Measurements from ENCODE around the gene AGRN. TPM values are rescaled to one million over a fixed set of nuclear protein-coding genes. Genes with fewer than 3 reads are reported as not detected.

AGRN gene
- polyA plus RNA-seq (2011; rRNA removed) (32.7 and 41.2 TPM in 2 replicates), polyA minus RNA-seq (2011; rRNA and poly(A)+ RNA removed) (20.4 and 22.9 TPM in 2 replicates)

DNA sequence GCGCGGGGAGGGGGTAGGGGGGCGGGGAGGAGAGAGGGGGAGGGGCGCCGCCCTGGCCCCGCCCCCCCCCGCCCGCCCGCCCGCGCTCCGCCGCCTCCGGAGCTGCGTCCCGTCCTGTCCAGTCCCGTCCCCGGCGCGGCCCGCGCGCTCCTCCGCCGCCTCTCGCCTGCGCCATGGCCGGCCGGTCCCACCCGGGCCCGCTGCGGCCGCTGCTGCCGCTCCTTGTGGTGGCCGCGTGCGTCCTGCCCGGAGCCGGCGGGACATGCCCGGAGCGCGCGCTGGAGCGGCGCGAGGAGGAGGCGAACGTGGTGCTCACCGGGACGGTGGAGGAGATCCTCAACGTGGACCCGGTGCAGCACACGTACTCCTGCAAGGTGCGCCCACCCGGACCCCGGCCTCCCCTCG, at the start of gene AGRN:
Gene AGRN (plus strand): TSS at position 121 of the 405 bp plus-strand sequence. CDS start 53 bp downstream, at position 174.
- no peak for DNase-seq (ENCODE audit: low read depth)
- peaks cover 14% of the 10 kb centered on the region for H3K36me3 ChIP-seq (ENCODE audit: control insufficient read depth, insufficient read depth, low read length)
- no peaks in the 10 kb centered on the region for H3K27me3 ChIP-seq (ENCODE audit: control insufficient read depth, insufficient read depth, low read length)
- H3K4me3 ChIP-seq (ENCODE audit: low read depth, low read length): peak within 1 kb of the TSS; percentile 78
- CTCF ChIA-PET: interaction anchor here (0.8 to 1.4 kb wide), 6 partner anchors 18 to 52 kb away, joined by 3 to 4 read pairs (median 3); no protein-coding TSS in a partner anchor
- POLR2A ChIA-PET: interaction anchor here (0.6 kb wide), 1 partner anchor 20 kb away, joined by 5 read pairs; no protein-coding TSS in a partner anchor
- TF ChIP-seq, protein P1, sequence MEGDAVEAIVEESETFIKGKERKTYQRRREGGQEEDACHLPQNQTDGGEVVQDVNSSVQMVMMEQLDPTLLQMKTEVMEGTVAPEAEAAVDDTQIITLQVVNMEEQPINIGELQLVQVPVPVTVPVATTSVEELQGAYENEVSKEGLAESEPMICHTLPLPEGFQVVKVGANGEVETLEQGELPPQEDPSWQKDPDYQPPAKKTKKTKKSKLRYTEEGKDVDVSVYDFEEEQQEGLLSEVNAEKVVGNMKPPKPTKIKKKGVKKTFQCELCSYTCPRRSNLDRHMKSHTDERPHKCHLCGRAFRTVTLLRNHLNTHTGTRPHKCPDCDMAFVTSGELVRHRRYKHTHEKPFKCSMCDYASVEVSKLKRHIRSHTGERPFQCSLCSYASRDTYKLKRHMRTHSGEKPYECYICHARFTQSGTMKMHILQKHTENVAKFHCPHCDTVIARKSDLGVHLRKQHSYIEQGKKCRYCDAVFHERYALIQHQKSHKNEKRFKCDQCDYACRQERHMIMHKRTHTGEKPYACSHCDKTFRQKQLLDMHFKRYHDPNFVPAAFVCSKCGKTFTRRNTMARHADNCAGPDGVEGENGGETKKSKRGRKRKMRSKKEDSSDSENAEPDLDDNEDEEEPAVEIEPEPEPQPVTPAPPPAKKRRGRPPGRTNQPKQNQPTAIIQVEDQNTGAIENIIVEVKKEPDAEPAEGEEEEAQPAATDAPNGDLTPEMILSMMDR (IDR thresholded peaks at IDR 0.05; ENCODE audit: insufficient read depth, low read depth, low read length): no peak

DNA sequence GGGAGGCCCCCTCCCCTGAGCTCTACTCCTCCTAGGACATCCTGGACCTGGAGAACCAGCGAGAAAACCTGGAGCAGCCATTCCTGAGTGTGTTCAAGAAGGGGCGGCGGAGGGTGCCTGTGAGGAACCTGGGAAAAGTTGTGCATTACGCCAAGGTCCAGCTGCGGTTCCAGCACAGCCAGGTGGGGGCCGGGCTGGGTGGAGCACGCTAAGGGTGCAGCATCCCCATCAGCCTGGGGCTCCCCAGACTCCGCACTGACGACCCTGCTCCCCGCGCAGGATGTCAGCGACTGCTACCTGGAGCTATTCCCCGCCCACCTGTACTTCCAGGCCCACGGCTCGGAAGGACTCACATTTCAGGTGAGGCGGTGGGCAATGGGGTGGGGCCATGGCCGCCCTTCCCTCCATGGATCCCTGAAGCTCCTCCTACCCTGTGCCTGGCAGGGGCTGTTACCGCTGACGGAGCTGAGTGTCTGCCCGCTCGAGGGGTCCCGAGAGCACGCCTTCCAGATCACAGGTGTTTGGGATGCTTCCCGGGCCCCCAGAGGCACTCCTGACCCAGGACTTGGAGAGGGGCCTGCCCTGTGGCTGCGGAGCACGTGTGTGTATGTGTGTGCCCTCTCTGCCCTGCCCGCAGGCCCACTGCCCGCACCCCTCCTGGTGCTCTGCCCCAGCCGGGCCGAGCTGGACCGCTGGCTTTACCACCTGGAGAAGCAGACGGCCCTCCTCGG, 49.5 kb upstream of the AGRN start:
- Histone ChIP-seq H3K4me3 (ENCODE audit: low read depth, low read length) (no peak overlapping the region), H3K36me3 (ENCODE audit: control insufficient read depth, insufficient read depth, low read length) (no peaks in the 10 kb centered on the region), H3K27me3 (ENCODE audit: control insufficient read depth, insufficient read depth, low read length) (no peaks in the 10 kb centered on the region)
- DNase-seq (ENCODE audit: low read depth): no peak
- ChIA-PET POLR2A (no interaction called here), CTCF (interaction anchor here (1.0 to 1.3 kb wide), 3 partner anchors 13 to 30 kb away, joined by 3 to 5 read pairs (median 4); no protein-coding TSS in a partner anchor)
- TF ChIP-seq, protein P1 (IDR thresholded peaks at IDR 0.05; ENCODE audit: insufficient read depth, low read depth, low read length): no peak

DNA sequence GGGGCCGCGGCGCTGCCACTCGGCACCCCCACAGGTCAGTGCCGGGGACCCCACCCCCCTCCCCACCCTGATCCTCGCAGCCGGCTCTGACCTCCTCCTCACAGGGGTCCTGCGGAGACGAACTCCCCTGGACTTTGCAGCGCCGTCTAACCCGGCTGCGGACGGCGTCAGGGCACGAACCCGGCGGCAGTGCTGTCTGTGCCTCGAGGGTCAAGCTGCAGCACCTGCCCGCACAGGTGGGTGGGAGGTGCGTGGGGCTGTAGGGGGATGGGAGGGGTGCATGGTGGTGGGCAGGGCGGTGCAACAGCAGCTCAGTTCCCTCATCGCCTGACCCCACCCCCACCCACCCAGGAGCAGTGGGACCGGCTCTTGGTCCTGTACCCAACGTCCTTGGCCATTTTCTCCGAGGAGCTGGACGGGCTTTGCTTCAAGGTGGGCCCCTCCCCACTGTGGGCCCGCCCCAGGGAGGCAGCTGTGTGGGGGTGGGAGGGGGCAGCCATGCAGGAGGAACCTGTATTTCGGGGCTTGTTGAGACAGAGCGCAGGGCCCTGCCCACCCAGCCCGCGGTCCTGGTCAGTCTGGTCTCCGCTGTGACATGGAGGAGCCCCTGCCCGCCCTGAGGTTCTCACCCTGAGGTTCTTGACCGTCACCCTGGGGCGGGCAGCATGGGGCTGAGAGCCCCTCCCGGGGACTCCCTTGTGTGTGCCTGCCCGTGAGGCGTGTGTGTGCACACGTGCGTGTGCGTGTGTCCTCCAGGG, 48.8 kb upstream of the AGRN start:
- ChIA-PET POLR2A (no interaction called here), CTCF (interaction anchor here (1.3 to 1.5 kb wide), 2 partner anchors 12 to 13 kb away, joined by 4 to 8 read pairs; no protein-coding TSS in a partner anchor)

DNA sequence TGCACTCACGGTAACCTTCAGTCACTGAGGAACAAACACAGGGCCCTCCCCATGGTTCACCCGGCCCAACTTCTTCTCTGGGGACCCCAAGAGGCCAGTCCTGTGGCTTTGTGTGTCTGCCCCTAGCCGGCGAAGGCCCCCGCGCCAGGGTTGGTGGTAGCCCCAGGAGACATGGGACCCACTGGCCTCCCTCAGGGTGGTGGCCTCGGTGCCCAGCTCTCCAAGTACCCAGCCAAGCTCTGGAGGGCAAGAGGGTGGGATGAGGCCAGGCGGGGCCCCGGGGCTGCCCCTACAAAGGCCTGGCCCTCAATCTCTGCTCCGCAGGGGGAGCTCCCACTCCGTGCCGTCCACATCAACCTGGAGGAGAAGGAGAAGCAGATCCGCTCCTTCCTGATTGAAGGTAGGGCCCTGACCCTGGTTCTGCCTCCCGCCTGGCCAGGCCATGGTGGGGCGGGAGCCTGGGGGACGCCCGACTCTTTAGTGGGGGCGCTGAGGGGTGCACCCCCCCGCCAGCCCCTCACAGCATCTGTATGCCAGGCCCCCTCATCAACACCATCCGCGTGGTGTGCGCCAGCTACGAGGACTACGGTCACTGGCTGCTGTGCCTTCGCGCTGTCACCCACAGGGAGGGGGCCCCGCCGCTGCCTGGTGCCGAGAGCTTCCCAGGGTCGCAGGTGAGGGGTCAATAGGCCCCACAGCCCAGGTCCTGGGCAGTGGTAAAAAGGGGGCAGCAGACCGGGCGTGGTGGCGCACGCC, 48.0 kb upstream of the AGRN start:
- H3K4me3 ChIP-seq (ENCODE audit: low read depth, low read length): no peak overlapping the region
- CTCF ChIA-PET: interaction anchor here (0.8 to 1.5 kb wide), 2 partner anchors 12 to 67 kb away, joined by 3 to 8 read pairs; no protein-coding TSS in a partner anchor

More for the DNA sequence above, 48.8 kb upstream of the AGRN start:
- TF ChIP-seq, protein P1 (IDR thresholded peaks at IDR 0.05; ENCODE audit: insufficient read depth, low read depth, low read length): no peak
- no peaks in the 10 kb centered on the region for H3K36me3 ChIP-seq (ENCODE audit: control insufficient read depth, insufficient read depth, low read length)
- DNase-seq (ENCODE audit: low read depth): no peak
- no peak overlapping the region for H3K4me3 ChIP-seq (ENCODE audit: low read depth, low read length)
- no peaks in the 10 kb centered on the region for H3K27me3 ChIP-seq (ENCODE audit: control insufficient read depth, insufficient read depth, low read length)

More for the DNA sequence above, 48.0 kb upstream of the AGRN start:
- POLR2A ChIA-PET: no interaction called here
- Histone ChIP-seq H3K36me3 (ENCODE audit: control insufficient read depth, insufficient read depth, low read length) (no peaks in the 10 kb centered on the region), H3K27me3 (ENCODE audit: control insufficient read depth, insufficient read depth, low read length) (no peaks in the 10 kb centered on the region)
- DNase-seq (ENCODE audit: low read depth): no peak
- TF ChIP-seq, protein P1 (IDR thresholded peaks at IDR 0.05; ENCODE audit: insufficient read depth, low read depth, low read length): no peak
